ENCODE measurements around the gene SYNC.

The SYNC gene

GRCh38 chr1:32693455-32694174 is 9.0 kb downstream of the SYNC start:
- H3K4me3 ChIP-seq (ENCODE audit: low read depth, low read length) = no peak overlapping the region
- DNase-seq (ENCODE audit: low read depth) = no peak
- TF ChIP-seq CTCF (conservative IDR thresholded peaks at IDR 0.05; ENCODE audit: low read depth, low read length) = no peak

GRCh38 chr1:32686387-32686786 is 16.2 kb downstream of the SYNC start:
- no peak for DNase-seq (ENCODE audit: low read depth)

DNA sequence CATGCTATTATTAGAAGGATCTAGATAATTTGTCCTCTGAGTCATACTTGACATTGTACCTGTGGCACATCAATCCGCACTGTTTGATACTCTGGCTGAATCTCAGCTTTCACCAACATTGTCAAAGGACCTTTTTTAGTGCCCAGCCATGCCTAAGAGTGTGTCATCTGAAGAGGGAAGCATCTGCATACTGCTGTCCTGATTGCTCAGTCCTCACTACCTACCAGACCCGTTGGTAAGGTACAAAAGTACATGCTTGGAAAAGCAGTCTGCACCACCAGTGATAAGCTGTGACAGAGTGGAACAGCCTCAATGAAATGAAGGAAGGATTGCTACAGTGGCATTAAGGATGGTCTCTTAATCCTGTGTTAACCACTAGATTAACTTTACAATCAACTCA is 17.1 kb downstream of the SYNC start:
- H3K4me3 ChIP-seq (ENCODE audit: low read depth, low read length) = no peak overlapping the region
- no peak for DNase-seq (ENCODE audit: low read depth)
- TF ChIP-seq CTCF (conservative IDR thresholded peaks at IDR 0.05; ENCODE audit: low read depth, low read length) = no peak

More at GRCh38 chr1:32686387-32686786, 16.2 kb downstream of the SYNC start:
- TF ChIP-seq CTCF (conservative IDR thresholded peaks at IDR 0.05; ENCODE audit: low read depth, low read length) = no peak
- H3K4me3 ChIP-seq (ENCODE audit: low read depth, low read length) = no peak overlapping the region

GRCh38 chr1:32684167-32684811 is 18.3 kb downstream of the SYNC start:
- H3K4me3 ChIP-seq (ENCODE audit: low read depth, low read length) = no peak overlapping the region
- no peak for TF ChIP-seq CTCF (conservative IDR thresholded peaks at IDR 0.05; ENCODE audit: low read depth, low read length)
- peak; percentile 80 for DNase-seq (ENCODE audit: low read depth)

GRCh38 chr1:32683397-32683796 is 19.2 kb downstream of the SYNC start:
- DNase-seq (ENCODE audit: low read depth) = no peak
- TF ChIP-seq CTCF (conservative IDR thresholded peaks at IDR 0.05; ENCODE audit: low read depth, low read length) = no peak
- H3K4me3 ChIP-seq (ENCODE audit: low read depth, low read length) = no peak overlapping the region

- no peak overlapping the region for H3K4me3 ChIP-seq (ENCODE audit: low read depth, low read length)
- TF ChIP-seq CTCF (conservative IDR thresholded peaks at IDR 0.05; ENCODE audit: low read depth, low read length) = no peak
- no peak for DNase-seq (ENCODE audit: low read depth)
Observed at GRCh38 chr1:32681999-32682398, 20.6 kb downstream of the SYNC start.

DNA sequence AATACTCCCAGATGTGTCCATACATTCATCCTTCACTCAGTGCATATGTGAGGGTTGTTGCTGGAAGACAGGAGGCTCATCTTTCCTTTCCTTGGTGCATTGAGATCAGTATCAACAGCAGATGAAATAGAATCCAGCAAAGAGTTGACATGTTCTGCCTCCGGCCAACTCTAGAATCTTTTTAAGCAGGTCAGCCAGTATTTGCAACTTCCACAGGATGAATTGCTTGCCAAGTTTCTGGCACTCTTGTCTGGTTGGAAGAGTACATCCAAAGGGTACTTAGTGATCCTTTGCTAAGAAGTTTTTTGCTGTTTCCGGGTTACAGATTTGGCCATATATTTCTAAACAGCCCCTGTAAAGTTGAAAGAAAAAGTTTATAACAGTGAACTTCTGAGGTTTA is 21.1 kb downstream of the SYNC start:
- H3K4me3 ChIP-seq (ENCODE audit: low read depth, low read length) = no peak overlapping the region
- TF ChIP-seq CTCF (conservative IDR thresholded peaks at IDR 0.05; ENCODE audit: low read depth, low read length) = no peak
- DNase-seq (ENCODE audit: low read depth) = peak; percentile 31

All from choroid plexus epithelial cell (primary cell).